GM21423 (cell line): ENCODE measurements around the gene RTP2.

ENCODE experiments used
- ATAC-seq: cut with Tn5 transposase; IDR thresholded peaks from one replicate; pipeline ENCODE4 v1.9.1; 2021; ENCODE audit warnings: mild to moderate bottlenecking, moderate library complexity; ENCODE audit not compliant: unreplicated experiment

RTP2 gene

DNA sequence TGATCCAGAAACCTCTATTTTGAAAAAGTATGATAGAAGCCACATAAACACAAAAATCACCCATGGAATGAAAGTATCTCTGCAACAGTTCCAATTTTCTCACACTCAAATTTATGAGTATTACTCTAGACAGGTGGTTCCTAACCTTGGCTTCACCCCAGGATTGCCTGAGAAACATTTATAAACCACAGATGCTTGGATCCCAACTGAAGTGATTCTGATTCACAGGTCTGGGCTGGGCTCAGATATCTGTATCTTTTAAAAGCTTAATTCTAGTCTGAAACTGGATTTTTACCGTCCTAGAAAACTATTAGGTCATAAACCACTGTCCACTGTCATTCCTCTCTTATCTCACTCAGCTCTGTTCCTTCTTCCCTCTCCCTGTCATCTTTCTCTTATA, 24.8 kb downstream of the RTP2 start:
- no peak for ATAC-seq

DNA sequence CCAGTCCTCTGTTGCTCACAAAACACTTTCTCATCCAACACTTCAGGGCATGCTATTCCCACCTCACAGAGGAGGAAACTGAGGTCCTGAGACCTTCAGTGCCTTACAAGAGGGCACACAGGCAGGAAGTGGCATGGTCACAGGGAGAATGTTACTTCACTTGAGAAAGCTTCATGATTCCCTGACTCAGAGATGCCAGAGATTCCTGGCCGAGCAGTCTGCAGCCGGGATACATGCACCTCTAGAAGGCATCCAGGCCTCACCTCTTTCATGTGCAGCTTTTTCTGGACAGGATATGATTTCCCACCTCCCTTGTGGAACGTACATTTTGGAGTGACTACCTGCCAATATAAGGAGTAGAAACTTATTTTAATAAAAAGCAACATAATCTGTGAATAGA, 29.3 kb downstream of the RTP2 start:
- ATAC-seq: no peak

DNA sequence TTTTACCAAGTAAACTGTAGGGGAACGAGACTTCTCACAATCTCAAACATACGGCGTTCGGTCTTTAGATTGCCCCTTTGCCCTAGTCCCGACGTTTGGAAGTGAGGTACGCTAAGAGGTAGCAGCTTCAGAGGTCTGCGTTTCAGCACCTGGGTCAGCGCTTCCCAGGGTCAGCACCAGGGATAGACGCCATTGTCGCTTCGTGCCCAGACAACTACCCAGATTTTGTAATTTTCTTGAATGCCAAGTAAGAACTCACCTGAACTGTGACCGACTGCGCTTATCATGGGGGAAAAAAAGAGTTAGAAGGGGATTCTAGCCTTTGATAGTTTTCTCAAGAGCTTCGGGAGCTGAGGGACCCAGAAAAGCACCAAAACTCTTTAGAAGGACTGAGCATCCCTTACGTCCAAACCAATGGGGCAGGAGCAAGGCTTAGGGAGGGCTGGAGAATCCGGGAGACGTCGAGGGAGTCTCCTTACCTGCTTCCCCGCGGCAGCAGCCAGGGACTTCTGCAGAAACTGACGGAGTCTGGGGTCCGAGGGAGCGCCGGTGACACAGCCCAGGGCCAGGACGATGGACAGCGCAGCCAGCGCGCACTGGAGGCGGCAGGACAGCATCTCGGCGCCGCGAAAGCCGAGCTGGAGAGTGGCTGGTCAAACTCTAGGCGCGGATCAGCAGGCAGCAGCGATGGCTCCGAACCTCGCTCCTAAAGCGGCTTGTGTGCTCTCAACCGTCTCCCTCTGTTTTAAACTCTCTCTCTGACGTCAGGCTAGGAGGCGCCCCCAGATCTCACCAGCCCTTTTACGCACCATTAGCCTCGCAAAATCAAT, 32.5 kb downstream of the RTP2 start, which contains the start of gene SST:
TSS of gene SST (minus strand) at position 720 of the 830 bp plus-strand sequence. CDS start at position 617, 103 bp downstream.
- ATAC-seq: no peak

DNA sequence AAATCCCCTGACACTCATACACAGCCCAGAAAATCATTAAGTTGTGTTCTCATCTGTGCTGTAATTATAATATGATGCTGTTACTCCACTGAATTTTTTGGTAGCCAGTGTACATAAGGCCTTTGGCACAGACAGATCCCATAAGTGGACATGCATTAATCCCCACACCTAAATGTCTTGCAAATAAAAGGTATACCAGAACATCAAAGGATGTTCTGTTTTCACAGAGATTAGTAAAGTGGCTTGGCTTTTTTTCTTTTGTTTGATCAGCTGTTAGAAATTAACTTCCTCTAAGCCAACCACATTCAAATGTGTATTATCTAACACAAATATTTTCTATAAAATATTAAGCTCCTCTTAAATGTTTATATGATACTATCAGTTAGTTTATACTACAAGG, 34.8 kb downstream of the RTP2 start:
- ATAC-seq: no peak

DNA sequence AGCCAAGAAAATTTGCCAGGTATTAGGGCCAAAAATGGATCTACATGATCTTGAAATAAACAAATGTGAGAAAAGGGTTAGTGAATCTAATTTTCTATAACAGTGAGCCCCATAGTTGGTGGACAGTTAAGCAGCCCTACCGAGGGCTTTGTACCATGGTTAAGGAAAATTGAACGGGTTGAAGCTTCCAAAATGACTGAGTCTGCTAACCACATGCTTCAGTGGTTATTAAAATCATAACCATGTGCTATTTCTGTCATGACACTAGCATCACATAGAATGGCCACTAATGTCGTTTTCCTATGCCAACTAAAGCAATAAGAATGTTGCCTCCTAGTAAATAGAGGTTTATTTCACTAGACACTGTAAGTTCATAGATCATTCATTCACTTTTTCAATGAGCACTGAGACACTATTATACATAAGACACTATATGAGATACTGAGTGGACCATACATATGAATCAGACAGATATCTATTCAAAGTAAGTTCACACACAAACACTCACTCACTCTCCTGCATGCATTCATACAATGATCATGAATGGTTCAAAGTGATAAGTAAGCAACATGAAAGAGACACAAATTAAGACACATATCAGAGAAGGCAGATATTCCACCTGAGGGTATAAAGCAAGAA, 36.5 kb downstream of the RTP2 start:
- ATAC-seq: no peak

DNA sequence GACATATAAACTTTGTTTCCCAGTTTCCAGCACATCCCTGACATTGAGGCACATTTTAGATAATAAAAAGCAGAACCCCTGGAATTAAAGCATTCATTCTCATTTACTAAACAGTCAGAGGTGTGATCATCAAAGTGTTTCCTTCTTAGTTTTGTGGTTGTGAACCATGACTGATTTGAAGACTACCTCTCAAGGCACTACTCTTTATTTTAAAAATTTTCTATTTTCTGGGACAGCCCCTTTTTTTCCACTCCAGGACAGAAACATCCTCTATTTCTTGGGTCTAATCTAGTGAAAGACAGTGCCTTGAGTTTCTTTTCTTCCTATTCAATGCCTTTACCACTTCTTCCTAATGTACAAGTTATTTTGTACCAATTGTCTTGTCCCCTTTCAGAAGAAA, 37.3 kb downstream of the RTP2 start:
- ATAC-seq: no peak

DNA sequence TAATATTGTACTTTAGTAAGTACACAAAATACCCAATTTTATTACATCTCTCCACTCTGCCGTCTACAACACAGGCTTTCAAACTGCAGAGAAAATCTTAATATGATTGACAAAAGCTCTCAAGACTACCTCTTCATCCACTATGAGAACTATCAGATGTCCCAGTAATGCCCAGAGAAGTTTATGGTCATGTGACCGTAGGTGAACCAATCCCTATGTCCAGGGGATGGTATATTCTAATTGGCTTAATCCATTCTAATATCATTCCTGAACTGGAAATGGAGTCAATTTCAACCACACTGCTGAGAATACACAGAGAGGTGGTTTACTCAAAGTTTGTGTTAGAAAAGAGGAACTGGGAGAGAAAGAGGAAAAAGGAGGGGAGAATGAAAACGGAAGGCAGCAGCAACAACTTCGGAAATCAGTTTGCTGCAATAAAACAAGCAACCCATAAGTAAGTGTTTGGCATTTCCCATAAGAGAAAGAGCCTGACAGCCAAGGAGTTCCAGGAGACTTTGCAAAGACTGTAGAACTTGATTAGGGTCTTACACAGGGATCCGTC, 39.4 kb downstream of the RTP2 start:
- ATAC-seq: no peak

DNA sequence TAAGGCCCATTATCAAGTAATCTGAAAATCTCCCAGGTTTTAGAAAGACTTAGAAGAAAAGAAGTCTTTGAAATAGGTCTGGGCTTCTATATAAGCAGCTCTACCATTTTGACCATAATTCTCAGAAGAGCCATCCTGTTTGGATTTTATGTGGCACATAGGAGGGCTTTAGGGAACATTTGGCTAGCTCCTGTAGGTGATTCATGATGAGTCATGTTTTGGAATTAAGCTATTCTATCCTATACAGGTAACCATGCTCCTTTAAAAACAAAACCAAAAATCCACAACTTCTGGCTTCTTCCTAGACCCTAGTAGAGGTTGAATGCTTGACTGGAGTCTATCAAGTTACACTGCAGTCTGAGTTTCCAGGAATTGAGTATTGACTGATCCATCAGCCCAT, 41.1 kb downstream of the RTP2 start:
- ATAC-seq: no peak

DNA sequence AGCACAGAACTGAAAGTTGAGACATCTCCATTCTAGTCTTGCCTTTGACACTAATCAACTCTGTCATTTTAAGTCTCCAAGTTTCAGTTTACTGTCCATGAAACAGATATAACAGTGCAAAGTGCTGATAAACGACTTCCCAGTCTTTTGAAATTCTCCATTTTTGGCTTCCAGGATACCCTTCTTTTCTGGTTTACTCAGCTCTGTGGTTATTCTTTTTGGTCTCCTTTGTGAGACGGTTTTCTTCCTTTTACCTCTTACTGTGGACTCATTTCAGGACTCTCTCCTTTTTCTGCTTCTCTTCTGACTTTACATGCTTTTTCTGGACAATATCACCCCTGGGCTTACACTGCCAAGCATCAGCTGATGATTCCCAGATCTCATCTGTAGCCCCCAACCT, 51.1 kb downstream of the RTP2 start:
- ATAC-seq: no peak
